ENCODE data around the gene RGS14.
A peak's percentile ranks its signal among the peaks of the same experiment; 100 is the strongest.
"Not testable (repeated sequence)": the region's sequence is repeated elsewhere in the genome, so short reads cannot be mapped to it uniquely, and the experiment has no call there.

The RGS14 gene

GRCh38 chr5:177349762-177350161, 8.0 kb upstream of the RGS14 start:
- DNase-seq (ENCODE audit: low read depth) = no peak

GRCh38 chr5:177350776-177351391, 6.8 kb upstream of the RGS14 start:
- DNase-seq (ENCODE audit: low read depth) = no peak

DNA sequence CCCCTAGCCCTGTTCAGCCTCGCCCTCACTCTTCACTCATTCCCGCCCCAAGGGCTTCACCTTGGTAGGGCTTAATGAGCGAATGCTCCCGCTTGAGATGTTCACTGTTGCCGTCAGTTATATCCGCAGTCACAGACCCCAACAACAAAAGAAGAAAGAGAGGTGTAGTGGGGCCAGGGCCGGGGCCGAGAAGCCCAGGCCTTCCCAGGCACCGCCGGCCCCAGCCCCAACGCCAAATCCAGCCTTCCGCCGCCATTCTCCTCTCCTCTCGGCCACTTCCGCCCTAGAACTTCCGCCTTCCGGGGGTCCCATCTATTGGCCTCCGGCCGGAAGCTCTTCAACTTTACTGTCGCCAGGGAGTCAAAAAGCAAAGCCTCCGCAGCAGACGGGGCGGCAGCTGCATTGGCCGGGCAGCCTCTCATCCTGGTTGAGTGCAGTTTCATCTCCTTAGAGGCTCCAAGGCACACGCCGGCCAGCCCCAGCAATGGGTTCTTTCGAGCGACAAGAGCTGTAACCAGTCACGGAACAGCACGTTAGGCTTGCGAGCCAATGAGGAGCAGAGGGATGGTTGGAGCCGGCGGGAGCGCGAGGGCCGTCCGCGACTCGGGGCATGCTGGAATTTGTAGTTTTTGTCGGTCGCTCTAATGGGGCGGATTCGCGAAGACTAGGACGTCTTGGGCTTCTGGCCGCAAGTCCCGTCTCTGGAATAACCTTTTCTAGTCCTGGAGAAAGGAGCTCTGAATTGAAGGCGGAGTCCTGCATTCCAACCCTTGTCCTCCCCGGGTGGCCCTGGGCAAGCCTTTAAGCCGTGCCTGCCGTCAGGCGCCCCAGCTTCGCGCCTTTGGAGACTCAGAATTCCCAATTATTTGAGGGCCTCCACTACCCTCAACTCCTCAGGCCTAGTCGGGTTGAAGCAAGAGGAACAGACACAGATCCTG, 6.1 kb upstream of the RGS14 start, which contains the start of gene LMAN2:
Gene LMAN2 (minus strand): TSS at position 277 of the 938 bp plus-strand sequence. CDS start 21 bp downstream, at position 256.
- peak; percentile 96 for DNase-seq (ENCODE audit: low read depth)

DNA sequence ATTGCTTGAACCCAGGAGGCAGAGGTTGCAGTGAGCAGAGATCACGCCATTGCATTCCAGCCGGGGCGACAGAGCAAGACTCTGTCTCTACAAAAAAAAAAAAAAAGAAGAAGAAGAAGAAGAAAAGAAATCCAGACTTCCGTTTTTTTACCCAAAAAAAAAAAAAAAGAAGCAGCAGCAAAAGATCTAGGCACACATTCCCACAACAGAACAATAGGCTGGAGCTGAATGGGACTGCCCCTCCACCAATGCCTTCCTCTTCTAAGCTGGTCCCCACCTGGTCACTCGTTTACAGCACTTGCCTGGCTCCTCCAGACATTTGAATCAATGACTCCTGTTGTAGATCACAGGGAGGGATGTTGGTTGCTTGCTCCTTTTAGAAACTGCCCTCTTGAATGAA, 4.6 kb upstream of the RGS14 start:
- DNase-seq (ENCODE audit: low read depth) = no peak

DNA sequence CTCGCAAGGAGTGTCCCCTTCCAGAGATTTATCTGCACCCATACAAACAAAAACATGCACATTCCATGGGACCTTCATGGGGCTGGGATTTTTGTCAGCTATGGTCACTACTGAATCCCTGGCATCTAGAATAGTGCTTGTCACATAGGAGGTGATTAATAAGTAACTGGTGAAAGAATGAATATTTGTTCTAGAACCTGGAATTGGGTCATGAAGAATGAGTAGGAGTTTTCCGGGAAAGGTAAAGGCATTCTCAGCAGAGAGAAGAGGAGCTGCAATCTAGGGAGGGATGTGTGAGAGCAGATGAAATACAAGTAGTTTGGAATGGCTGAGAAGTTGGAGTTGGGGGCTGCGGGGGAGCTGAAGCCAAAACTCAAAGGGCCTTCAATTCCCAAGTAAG, 3.5 kb upstream of the RGS14 start:
- no peak for DNase-seq (ENCODE audit: low read depth)

DNA sequence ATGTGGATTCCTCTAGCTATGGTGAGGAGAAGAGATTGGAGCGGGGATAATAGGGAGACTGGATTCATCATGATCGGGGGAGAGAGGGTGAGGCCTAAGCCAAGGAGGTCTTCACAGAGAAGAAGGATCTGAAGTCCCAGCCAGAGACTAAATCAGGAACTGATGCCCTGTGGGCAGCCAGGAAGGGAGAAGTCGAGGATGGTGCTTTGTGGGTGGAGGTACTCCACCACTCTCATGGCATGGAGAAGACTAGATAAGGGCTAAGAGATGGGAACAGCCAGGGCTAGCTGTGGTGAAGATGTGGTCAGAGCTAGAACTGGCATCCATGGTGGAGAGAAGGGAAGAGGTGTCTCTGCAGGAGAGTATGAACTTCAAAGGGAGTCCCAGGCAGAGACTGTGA, 3.0 kb upstream of the RGS14 start:
- no peak for DNase-seq (ENCODE audit: low read depth)

DNA sequence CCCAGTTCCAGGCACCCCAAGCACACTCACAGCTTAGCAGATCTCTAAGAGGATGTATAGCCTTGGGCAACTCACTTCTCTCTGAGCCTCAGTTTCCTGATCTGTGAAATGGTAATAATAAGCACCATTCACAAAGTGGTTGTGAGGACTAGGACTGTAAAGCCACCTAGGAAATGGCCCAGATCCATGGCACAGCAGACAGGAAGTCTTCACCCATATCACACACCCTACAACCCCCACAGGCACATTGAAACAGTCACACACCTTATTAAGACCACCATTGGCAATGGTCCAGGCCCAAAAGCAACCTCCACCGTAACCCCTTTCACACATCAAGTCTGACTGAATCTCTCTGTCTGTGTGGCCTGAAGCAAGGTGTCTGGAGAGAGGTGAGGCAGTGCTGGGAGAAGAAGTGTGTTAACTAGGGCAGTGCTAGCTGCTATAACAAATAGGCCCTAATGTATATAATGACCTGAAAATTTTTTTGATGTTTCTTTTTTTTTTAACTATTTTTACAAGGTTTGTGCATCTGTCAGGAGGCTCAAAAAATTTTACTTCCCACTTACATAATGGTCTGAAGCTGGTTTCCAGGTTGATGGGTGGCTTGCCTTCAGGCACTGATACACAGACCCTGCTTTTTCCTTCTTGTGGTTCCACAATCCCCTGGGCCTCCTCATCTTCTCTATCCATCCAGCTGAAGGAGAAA, 2.4 kb upstream of the RGS14 start:
- DNase-seq (ENCODE audit: low read depth) = no peak

- no peak for DNase-seq (ENCODE audit: low read depth)
Measured at GRCh38 chr5:177355868-177356168, 1.9 kb upstream of the RGS14 start.

DNA sequence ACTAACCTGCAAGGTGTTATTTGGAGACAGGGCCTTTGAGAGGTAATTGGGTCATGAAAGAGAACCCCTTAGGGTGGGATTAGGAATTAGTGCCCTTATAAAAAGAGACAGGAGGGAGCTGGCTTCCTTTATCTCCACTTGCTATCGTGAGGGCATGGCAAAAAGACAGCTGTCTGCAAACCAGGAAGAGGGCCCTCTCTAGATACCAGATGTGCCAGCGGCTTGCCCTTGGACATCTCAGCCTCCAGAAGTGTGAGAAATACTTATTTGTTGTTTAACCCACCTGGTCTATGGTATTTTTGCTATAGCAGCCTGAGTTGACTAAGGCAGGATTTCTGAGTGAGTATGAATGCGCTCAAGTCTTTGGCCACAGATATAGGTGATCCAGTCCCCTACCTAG, 978 bp upstream of the RGS14 start:
- DNase-seq (ENCODE audit: low read depth) = no peak

DNA sequence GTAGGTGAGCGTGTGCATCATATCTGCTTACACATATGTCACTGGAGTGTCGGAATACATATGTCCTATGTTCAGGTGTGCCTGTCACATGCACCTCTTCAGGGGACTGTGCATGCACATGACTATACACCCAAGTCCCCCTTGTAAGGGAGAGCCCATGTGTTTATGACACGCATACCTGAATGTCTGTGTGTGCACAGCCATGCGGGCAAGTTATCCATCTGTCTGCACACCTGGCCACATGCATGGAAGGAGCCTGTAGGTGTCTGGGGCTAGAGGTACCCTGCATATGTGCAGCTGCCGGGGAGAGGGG, 622 bp upstream of the RGS14 start:
- no peak for DNase-seq (ENCODE audit: low read depth)

GRCh38 chr5:177358370-177358819, 671 bp downstream of the RGS14 start:
- no peak for DNase-seq (ENCODE audit: low read depth)

DNA sequence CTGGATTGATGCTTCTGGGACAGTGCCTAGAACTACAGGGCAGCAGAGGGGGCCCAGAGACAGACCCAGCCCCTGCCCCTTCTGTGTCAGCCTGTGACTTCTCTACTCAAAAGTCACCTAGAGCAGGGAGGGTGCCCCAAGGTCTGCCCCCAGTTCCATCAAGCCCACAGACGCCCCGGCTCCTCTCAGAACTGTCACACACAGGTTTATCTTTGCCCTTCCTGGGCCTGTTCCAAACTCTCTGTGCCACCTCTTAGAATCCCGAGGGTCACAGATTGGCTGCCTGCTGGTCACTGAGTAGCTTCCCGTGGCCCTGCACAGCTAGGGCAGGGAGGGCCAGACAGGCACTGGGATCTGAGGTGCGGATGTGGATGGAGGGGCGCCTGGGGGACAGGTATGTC, 1.7 kb downstream of the RGS14 start:
- no peak for DNase-seq (ENCODE audit: low read depth)

DNA sequence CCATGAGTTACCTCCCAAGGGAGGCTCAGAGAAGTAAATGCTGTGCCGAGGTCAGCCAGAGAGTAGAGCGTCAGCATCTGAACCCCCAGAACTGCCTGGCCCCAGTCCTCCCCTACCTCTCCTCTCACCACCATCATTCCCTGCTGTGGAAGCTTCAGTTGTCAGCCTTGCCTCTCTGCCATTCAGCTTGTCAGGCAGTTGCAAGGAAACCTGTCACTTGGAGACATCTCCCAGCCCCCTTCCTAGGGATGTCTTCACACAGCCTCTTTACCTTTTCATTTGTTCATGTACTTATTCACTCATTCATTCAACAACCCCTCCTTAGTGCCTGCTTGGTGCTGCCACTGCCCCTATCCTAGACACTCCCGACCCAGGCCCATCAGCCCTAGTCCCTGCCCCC, 2.1 kb downstream of the RGS14 start:
- no peak for DNase-seq (ENCODE audit: low read depth)

GRCh38 chr5:177360740-177361139, 3.0 kb downstream of the RGS14 start:
- DNase-seq (ENCODE audit: low read depth) = not testable (repeated sequence)

GRCh38 chr5:177361418-177362291, 3.9 kb downstream of the RGS14 start:
- no peak for DNase-seq (ENCODE audit: low read depth)

GRCh38 chr5:177362292-177362609, 4.5 kb downstream of the RGS14 start:
- DNase-seq (ENCODE audit: low read depth) = no peak

- no peak for DNase-seq (ENCODE audit: low read depth)
Measured at GRCh38 chr5:177362610-177363507, 5.1 kb downstream of the RGS14 start.

GRCh38 chr5:177363565-177363964, 5.8 kb downstream of the RGS14 start:
- DNase-seq (ENCODE audit: low read depth) = no peak

GRCh38 chr5:177364159-177364962, 6.6 kb downstream of the RGS14 start:
- DNase-seq (ENCODE audit: low read depth) = peak; percentile 40

DNA sequence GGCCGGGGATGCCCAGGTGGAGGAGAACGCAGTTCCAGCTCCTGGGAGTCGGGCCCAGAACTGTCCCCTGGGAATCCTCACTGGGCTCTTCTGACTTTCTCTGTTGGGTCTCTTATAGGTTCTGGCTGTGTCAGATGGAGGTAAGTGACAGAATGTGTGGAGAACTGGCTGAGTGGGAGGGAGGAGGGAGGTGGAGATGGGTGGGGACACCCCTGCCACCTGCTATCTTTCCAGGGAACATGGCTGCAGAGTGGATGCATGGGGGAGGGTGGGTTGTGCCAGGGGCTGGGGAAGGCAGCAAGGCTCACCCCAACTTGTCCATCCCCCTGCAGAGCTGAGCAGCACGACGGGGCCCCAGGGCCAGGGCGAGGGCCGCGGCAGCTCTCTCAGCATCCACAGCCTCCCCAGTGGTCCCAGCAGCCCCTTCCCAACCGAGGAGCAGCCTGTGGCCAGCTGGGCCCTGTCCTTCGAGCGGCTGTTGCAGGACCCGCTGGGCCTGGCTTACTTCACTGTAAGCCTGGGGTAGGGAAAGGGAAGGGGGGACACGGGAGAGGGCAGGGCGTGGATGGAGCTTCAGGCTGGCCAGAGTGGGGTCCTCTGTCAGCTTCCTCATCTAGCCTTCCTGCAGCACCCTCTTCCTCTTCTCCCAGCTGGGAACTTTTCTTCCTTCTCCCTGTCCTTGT, 8.3 kb downstream of the RGS14 start:
- no peak for DNase-seq (ENCODE audit: low read depth)

All from amniotic epithelial cell (primary cell).